DOHH2 (cell line): Measurements from ENCODE around the gene GSAP.

Experiments
- H3F3A ChIP-seq: fragments of 200-600 bp; sonication (generic), shearing (Covaris generic); 2 replicates; pipeline ENCODE4 v1.6.0; 2016; ENCODE audit warnings: antibody characterized with exemption, mild to moderate bottlenecking; ENCODE audit not compliant: control insufficient read depth, insufficient read depth
- H3K27ac ChIP-seq: fragments of 200-600 bp; sonication (generic); 2 replicates; pipeline ENCODE4 v1.5.1; 2014; ENCODE audit warnings: low read depth, mild to moderate bottlenecking, low read length, moderate library complexity
- H3K27me3 ChIP-seq: fragments of 200-600 bp; sonication (generic); 2 replicates; pipeline ENCODE4 v1.6.1; 2014; ENCODE audit warnings: mild to moderate bottlenecking, low read length, mixed read lengths; ENCODE audit not compliant: control insufficient read depth
- H3K36me3 ChIP-seq: fragments of 200-600 bp; sonication (generic); 2 replicates; pipeline ENCODE4 v1.6.1; 2014; ENCODE audit warnings: mild to moderate bottlenecking, low read length, moderate library complexity, mixed read lengths; ENCODE audit not compliant: control insufficient read depth
- H3K4me1 ChIP-seq: fragments of 200-600 bp; sonication (generic); 2 replicates; pipeline ENCODE4 v1.6.1; 2014; ENCODE audit warnings: mild to moderate bottlenecking, low read length, mixed read lengths; ENCODE audit not compliant: control insufficient read depth
- H3K4me2 ChIP-seq: fragments of 200-600 bp; sonication (generic); 2 replicates; pipeline ENCODE4 v1.6.0; 2014; ENCODE audit warnings: mild to moderate bottlenecking, low read length, moderate library complexity
- H3K4me3 ChIP-seq: fragments of 200-600 bp; sonication (generic); 2 replicates; pipeline ENCODE4 v1.5.1; 2014; ENCODE audit warnings: mild to moderate bottlenecking, low read length, mixed read lengths
- H3K79me2 ChIP-seq: fragments of 200-600 bp; sonication (generic); 2 replicates; pipeline ENCODE4 v1.6.1; 2014; ENCODE audit warnings: mild to moderate bottlenecking, low read length, mixed read lengths; ENCODE audit not compliant: control insufficient read depth
- H3K9me2 ChIP-seq: fragments of 200-600 bp; sonication (generic); replicated peaks from 2 replicates; pipeline ENCODE4 v1.6.1; 2014; ENCODE audit warnings: mild to moderate bottlenecking, low read length, mixed read lengths; ENCODE audit not compliant: control insufficient read depth
- H3K9me3 ChIP-seq: fragments of 200-600 bp; sonication (generic); 2 replicates; pipeline ENCODE4 v1.6.1; 2014; ENCODE audit warnings: antibody characterized with exemption, low read length, mixed read lengths; ENCODE audit not compliant: control insufficient read depth, insufficient read depth
- H4K20me1 ChIP-seq: fragments of 200-600 bp; sonication (generic); 2 replicates; pipeline ENCODE4 v1.6.0; 2014; ENCODE audit warnings: low read depth, mild to moderate bottlenecking, antibody characterized with exemption, low read length, moderate library complexity; ENCODE audit not compliant: control insufficient read depth, insufficient read depth
- CTCF ChIP-seq: fragments of 200-600 bp; sonication (generic); IDR thresholded peaks from one replicate; pipeline ENCODE4 v1.5.1; 2014; ENCODE audit warnings: antibody characterized with exemption, mild to moderate bottlenecking, low read depth, low read length; ENCODE audit not compliant: poor library complexity, severe bottlenecking
- EZH2phosphoT487 ChIP-seq: fragments of 200-600 bp; sonication (generic); IDR thresholded peaks from 2 replicates; pipeline ENCODE4 v1.6.1; 2017; ENCODE audit warnings: borderline replicate concordance, mild to moderate bottlenecking, antibody characterized with exemption, low read length, moderate library complexity, mixed read lengths

GSAP gene

GRCh38 chr7:77391230-77391629, 24.9 kb downstream of the GSAP start:
- Histone ChIP-seq H3K4me1 (no peaks in the 10 kb centered on the region), H3K27ac (no peak overlapping the region), H3K79me2 (no peaks in the 10 kb centered on the region), H3K4me3 (no peak overlapping the region), H3K9me3 (no peaks in the 10 kb centered on the region), H3F3A (no peaks in the 10 kb centered on the region), H3K9me2 (no peaks in the 10 kb centered on the region; the same call in 1 of the 2 replicates), H4K20me1 (no peaks in the 10 kb centered on the region), H3K4me2 (no peak overlapping the region), H3K27me3 (no peaks in the 10 kb centered on the region; the same call in none of the 2 replicates), H3K36me3 (no peaks in the 10 kb centered on the region)
- no peak for TF ChIP-seq EZH2phosphoT487
- TF ChIP-seq CTCF: no peak

GRCh38 chr7:77388055-77388641, 28.0 kb downstream of the GSAP start:
- Histone ChIP-seq H3K9me2 (no peaks in the 10 kb centered on the region), H3K4me1 (0 out of 2 replicates have a peak, but pooled peaks cover 4% of the 10 kb centered on the region), H3K27ac (no peak overlapping the region), H3K9me3 (no peaks in the 10 kb centered on the region), H4K20me1 (no peaks in the 10 kb centered on the region), H3K79me2 (no peaks in the 10 kb centered on the region), H3F3A (no peaks in the 10 kb centered on the region), H3K36me3 (no peaks in the 10 kb centered on the region), H3K4me2 (no peak overlapping the region), H3K4me3 (no peak overlapping the region), H3K27me3 (peaks cover 3% of the 10 kb centered on the region)
- TF ChIP-seq CTCF: no peak
- TF ChIP-seq EZH2phosphoT487: no peak

- TF ChIP-seq EZH2phosphoT487 (no peak), CTCF (no peak)
- H3K4me3 ChIP-seq: no peak overlapping the region
- no peak overlapping the region for H3K4me2 ChIP-seq
- H3K27me3 ChIP-seq: peaks cover 5% of the 10 kb centered on the region
- no peaks in the 10 kb centered on the region for H3F3A ChIP-seq
- H3K79me2 ChIP-seq: no peaks in the 10 kb centered on the region
- 0 out of 2 replicates have a peak, but pooled peaks cover 4% of the 10 kb centered on the region for H3K4me1 ChIP-seq
- H3K27ac ChIP-seq: no peak overlapping the region
- H4K20me1 ChIP-seq: no peaks in the 10 kb centered on the region
- H3K36me3 ChIP-seq: no peaks in the 10 kb centered on the region
- H3K9me2 ChIP-seq: no peaks in the 10 kb centered on the region
- H3K9me3 ChIP-seq: no peaks in the 10 kb centered on the region
Measured at GRCh38 chr7:77386165-77386822, 29.9 kb downstream of the GSAP start.
